GM03348 (cell line): ENCODE results near the gene DAB1.

ENCODE experiments used
- DNase-seq: peaks from one replicate; pipeline ENCODE4 v3.0.0; 2012; ENCODE audit warnings: low spot score

The DAB1 gene

GRCh38 chr1:57316291-57316690, 107.6 kb downstream of the DAB1 start:
- no peak for DNase-seq

- DNase-seq = no peak
Observed at GRCh38 chr1:57312869-57313268, 111.0 kb downstream of the DAB1 start.

GRCh38 chr1:57311411-57311810, 112.4 kb downstream of the DAB1 start:
- no peak for DNase-seq

GRCh38 chr1:57311006-57311405, 112.9 kb downstream of the DAB1 start:
- no peak for DNase-seq

- DNase-seq = no peak
Observed at GRCh38 chr1:57309630-57310029, 114.2 kb downstream of the DAB1 start.

GRCh38 chr1:57307392-57308170, 116.3 kb downstream of the DAB1 start:
- DNase-seq = no peak

- no peak for DNase-seq
Observed at GRCh38 chr1:57304591-57304990, 119.3 kb downstream of the DAB1 start.

GRCh38 chr1:57302812-57303596, 120.9 kb downstream of the DAB1 start:
- no peak for DNase-seq

GRCh38 chr1:57300186-57300585, 123.7 kb downstream of the DAB1 start:
- DNase-seq = no peak

- DNase-seq = no peak
Observed at GRCh38 chr1:57296726-57297250, 127.1 kb downstream of the DAB1 start.

- DNase-seq = no peak
Observed at GRCh38 chr1:57295326-57295725, 128.5 kb downstream of the DAB1 start.

GRCh38 chr1:57294177-57294576, 129.7 kb downstream of the DAB1 start:
- no peak for DNase-seq

- no peak for DNase-seq
Observed at GRCh38 chr1:57293214-57293613, 130.6 kb downstream of the DAB1 start.

- DNase-seq = no peak
Observed at GRCh38 chr1:57289781-57290180, 134.1 kb downstream of the DAB1 start.

- no peak for DNase-seq
Observed at GRCh38 chr1:57285992-57286391, 137.9 kb downstream of the DAB1 start.

- no peak for DNase-seq
Observed at GRCh38 chr1:57282411-57282810, 141.4 kb downstream of the DAB1 start.

GRCh38 chr1:57281324-57281723, 142.5 kb downstream of the DAB1 start:
- no peak for DNase-seq

GRCh38 chr1:57279909-57280666, 143.8 kb downstream of the DAB1 start:
- no peak for DNase-seq

- no peak for DNase-seq
Observed at GRCh38 chr1:57278558-57278957, 145.3 kb downstream of the DAB1 start.

- DNase-seq = no peak
Observed at GRCh38 chr1:57277681-57278080, 146.2 kb downstream of the DAB1 start.

GRCh38 chr1:57276918-57277317, 146.9 kb downstream of the DAB1 start:
- no peak for DNase-seq

GRCh38 chr1:57272601-57273000, 151.3 kb downstream of the DAB1 start:
- no peak for DNase-seq
